Suprapubic skin (tissue), 4 donors: ENCODE results near the gene ARHGEF11. TPM values are rescaled to one million over a fixed set of nuclear protein-coding genes. Genes with fewer than 3 reads are reported as not detected.

Source experiments
- DNase-seq, 2 donors: peaks; one replicate each; pipeline ENCODE4 v3.0.0-alpha.2; 2019; ENCODE audit warnings: low spot score in 2 of 2
- H3K27ac ChIP-seq: fragments of 200-600 bp; sonication (generic); one replicate; pipeline ENCODE4 v1.5.1; 2019
- H3K27me3 ChIP-seq: fragments of 200-600 bp; sonication (generic); one replicate; pipeline ENCODE4 v1.5.1; 2019
- H3K36me3 ChIP-seq: fragments of 200-600 bp; sonication (generic); one replicate; pipeline ENCODE4 v1.5.1; 2019
- H3K4me1 ChIP-seq: fragments of 200-600 bp; sonication (generic); one replicate; pipeline ENCODE4 v1.5.1; 2019
- H3K4me3 ChIP-seq: fragments of 200-600 bp; sonication (generic); one replicate; pipeline ENCODE4 v1.5.1; 2019; ENCODE audit warnings: mild to moderate bottlenecking
- H3K9me3 ChIP-seq: fragments of 200-600 bp; sonication (generic); one replicate; pipeline ENCODE4 v1.5.1; 2019
- EP300 ChIP-seq: sonication (generic); formaldehyde crosslinking; IDR thresholded peaks from one replicate; pipeline ENCODE4 v1.6.1; 2017; ENCODE audit warnings: antibody characterized with exemption
- POLR2A ChIP-seq, 2 donors: fragments of 450-650 bp; IDR thresholded peaks; one replicate each; pipeline ENCODE4 v1.6.1; 2017; ENCODE audit warnings: antibody characterized with exemption in 2 of 2, mild to moderate bottlenecking in 2 of 2, moderate library complexity in 2 of 2
- POLR2AphosphoS5 ChIP-seq, 3 donors: sonication (generic); formaldehyde crosslinking; IDR thresholded peaks; one replicate each; pipeline ENCODE4 v1.6.1; 2017; ENCODE audit warnings: antibody characterized with exemption in 3 of 3
- WGBS: methylation state at CpG from one replicate; pipeline ENCODE4 v1.1.5; 2018; 5-methylcytosine and 5-hydroxymethylcytosine counted together
- total RNA-seq, 4 donors: library from RNA; depleted of rRNA; stranded (reverse); fragments of >200 nt; gene quantifications; one replicate each; pipeline ENCODE4 v1.1.0, GENCODE V29; 2016
- TF ChIP-seq, protein P1 (sequence below), 2 donors: fragments of 200-600 bp in 1 of 2; fragments of 450-650 bp in 1 of 2; sonication (generic) in 1 of 2; IDR thresholded peaks; one replicate each; pipeline ENCODE4 v1.5.1; 2016 to 2019; ENCODE audit warnings: antibody characterized with exemption in 2 of 2, mild to moderate bottlenecking in 1 of 2, moderate library complexity in 1 of 2

Gene ARHGEF11
- total RNA-seq, 4 donors from 2014 or later: 30.7 to 46.1 (median 40.3) TPM

- H3K27ac ChIP-seq: no peak overlapping the region
- no peak for TF ChIP-seq POLR2A (IDR thresholded peaks at IDR 0.05)
- no peak for TF ChIP-seq EP300
- TF ChIP-seq, protein P1, sequence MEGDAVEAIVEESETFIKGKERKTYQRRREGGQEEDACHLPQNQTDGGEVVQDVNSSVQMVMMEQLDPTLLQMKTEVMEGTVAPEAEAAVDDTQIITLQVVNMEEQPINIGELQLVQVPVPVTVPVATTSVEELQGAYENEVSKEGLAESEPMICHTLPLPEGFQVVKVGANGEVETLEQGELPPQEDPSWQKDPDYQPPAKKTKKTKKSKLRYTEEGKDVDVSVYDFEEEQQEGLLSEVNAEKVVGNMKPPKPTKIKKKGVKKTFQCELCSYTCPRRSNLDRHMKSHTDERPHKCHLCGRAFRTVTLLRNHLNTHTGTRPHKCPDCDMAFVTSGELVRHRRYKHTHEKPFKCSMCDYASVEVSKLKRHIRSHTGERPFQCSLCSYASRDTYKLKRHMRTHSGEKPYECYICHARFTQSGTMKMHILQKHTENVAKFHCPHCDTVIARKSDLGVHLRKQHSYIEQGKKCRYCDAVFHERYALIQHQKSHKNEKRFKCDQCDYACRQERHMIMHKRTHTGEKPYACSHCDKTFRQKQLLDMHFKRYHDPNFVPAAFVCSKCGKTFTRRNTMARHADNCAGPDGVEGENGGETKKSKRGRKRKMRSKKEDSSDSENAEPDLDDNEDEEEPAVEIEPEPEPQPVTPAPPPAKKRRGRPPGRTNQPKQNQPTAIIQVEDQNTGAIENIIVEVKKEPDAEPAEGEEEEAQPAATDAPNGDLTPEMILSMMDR (IDR thresholded peaks at IDR 0.05): no peak
- TF ChIP-seq POLR2AphosphoS5 (IDR thresholded peaks at IDR 0.05): no peak
Measured at GRCh38 chr1:156994277-156994676, 51.3 kb downstream of the ARHGEF11 start.

DNA sequence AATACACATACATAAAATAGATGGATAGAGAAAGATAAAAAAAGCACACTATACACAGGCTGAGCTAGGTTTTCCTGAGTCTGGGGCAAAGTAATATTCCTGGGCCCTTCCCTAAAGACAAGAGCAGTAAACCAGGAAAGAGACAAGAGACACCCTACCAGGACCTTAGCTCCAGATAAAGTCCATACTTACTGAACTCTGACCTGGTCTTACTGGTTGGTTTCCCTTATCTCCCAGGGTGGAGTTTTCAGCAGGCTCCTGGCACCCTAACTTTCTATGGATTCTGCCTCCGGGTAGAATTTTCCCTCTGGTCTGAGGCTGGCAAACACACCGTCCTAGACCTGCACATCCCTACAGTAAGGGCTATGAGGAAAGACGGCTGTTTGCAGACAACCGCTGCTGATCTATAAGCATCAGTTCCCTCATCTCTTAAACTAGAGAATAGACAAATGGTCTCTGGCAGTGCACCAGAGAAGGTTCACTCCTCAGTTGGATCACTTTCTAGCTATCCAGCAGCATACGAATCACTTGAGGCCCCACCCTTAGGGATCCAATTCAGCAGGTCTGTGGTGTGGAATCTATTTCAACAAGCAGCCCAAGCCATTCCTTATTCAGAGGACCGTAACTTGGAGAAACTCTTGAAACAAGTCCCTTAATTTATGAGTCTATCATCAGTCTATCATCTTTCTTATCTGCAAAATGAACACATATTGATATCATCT, 52.0 kb downstream of the ARHGEF11 start:
- H3K4me3 ChIP-seq: no peak overlapping the region
- peaks cover 5% of the 10 kb centered on the region for H3K36me3 ChIP-seq
- no peaks in the 10 kb centered on the region for H3K9me3 ChIP-seq
- no peaks in the 10 kb centered on the region for H3K27me3 ChIP-seq
- peaks cover 3% of the 10 kb centered on the region for H3K4me1 ChIP-seq
- DNase-seq: no peak
- WGBS: 83% methylated on average over 6 of the region's 6 CpGs
- H3K27ac ChIP-seq: no peak overlapping the region
- TF ChIP-seq POLR2AphosphoS5 (IDR thresholded peaks at IDR 0.05) (no peak), POLR2A (IDR thresholded peaks at IDR 0.05) (no peak), EP300 (no peak)
- TF ChIP-seq, protein P1 (IDR thresholded peaks at IDR 0.05): no peak

More at GRCh38 chr1:156994277-156994676, 51.3 kb downstream of the ARHGEF11 start:
- no peak for DNase-seq
- Histone ChIP-seq H3K4me3 (no peak overlapping the region), H3K36me3 (peaks cover 5% of the 10 kb centered on the region), H3K4me1 (peaks cover 3% of the 10 kb centered on the region), H3K27me3 (no peaks in the 10 kb centered on the region), H3K9me3 (no peaks in the 10 kb centered on the region)
- 54% methylated on average over 2 of the region's 2 CpGs for WGBS

DNA sequence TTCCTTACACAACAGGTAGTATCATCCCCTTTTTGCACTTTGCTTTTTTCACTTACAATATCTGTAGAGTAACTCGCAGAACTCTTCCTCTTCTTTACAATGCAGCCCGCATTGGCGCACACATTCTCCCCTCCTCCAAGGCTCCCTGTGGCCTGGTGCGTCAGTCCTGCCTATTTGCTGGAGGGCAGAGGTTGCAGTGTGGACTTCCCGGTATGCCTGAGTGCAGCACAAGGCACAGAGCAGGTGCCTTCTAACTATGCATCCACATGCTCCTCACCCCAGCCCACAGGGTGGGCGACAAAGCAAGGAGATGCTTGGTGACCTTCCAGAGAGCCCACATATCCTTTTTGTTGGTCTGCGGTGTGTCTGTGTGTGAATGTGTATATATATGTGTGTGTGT, 53.3 kb downstream of the ARHGEF11 start:
- no peak for DNase-seq
- no peak overlapping the region for H3K27ac ChIP-seq
- peaks cover 3% of the 10 kb centered on the region for H3K4me1 ChIP-seq
- TF ChIP-seq POLR2AphosphoS5 (IDR thresholded peaks at IDR 0.05) (no peak), EP300 (no peak), POLR2A (IDR thresholded peaks at IDR 0.05) (no peak)
- TF ChIP-seq, protein P1 (IDR thresholded peaks at IDR 0.05): no peak
- no peaks in the 10 kb centered on the region for H3K27me3 ChIP-seq
- H3K4me3 ChIP-seq: no peak overlapping the region
- 96% methylated on average over 7 of the region's 7 CpGs for WGBS
- H3K9me3 ChIP-seq: no peaks in the 10 kb centered on the region
- H3K36me3 ChIP-seq: peaks cover 5% of the 10 kb centered on the region

- H3K9me3 ChIP-seq: no peaks in the 10 kb centered on the region
Measured at GRCh38 chr1:156987715-156988114, 57.8 kb downstream of the ARHGEF11 start.

DNA sequence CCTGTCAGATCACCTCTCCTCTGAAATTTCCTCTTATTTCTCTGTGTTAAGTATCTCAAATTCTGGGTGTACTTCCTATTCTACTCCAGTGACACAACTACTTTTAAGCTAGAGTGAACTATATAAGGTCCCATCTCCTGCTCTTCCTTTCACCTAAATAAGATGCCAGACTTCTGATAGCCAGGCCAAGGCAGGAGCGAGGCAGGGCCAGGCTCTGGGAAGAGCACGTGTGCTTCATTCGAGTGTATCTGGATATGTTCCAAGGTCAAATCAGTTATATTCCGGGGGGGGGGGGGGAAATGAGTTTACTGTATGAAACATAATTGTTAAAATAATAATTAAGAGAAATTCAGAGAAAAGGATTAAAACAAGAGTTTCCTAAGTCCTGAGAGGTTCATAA, 65.0 kb downstream of the ARHGEF11 start:
- no peak for DNase-seq
- 60% methylated on average over 4 of the region's 4 CpGs for WGBS
- Histone ChIP-seq H3K4me3 (no peak overlapping the region), H3K4me1 (no peaks in the 10 kb centered on the region), H3K9me3 (no peaks in the 10 kb centered on the region), H3K27me3 (no peaks in the 10 kb centered on the region), H3K27ac (no peak overlapping the region), H3K36me3 (peaks cover 69% of the 10 kb centered on the region)
- no peak for TF ChIP-seq POLR2A (IDR thresholded peaks at IDR 0.05)
- no peak for TF ChIP-seq POLR2AphosphoS5 (IDR thresholded peaks at IDR 0.05)
- TF ChIP-seq, protein P1 (IDR thresholded peaks at IDR 0.05): no peak
- no peak for TF ChIP-seq EP300

More at GRCh38 chr1:156987715-156988114, 57.8 kb downstream of the ARHGEF11 start:
- no peak for TF ChIP-seq EP300
- TF ChIP-seq, protein P1 (IDR thresholded peaks at IDR 0.05): no peak
- no peak for TF ChIP-seq POLR2AphosphoS5 (IDR thresholded peaks at IDR 0.05)
- TF ChIP-seq POLR2A (IDR thresholded peaks at IDR 0.05): no peak
- Histone ChIP-seq H3K4me1 (no peaks in the 10 kb centered on the region), H3K4me3 (no peak overlapping the region), H3K27ac (no peak overlapping the region), H3K27me3 (no peaks in the 10 kb centered on the region), H3K36me3 (peaks cover 36% of the 10 kb centered on the region)
- 90% methylated on average over 6 of the region's 6 CpGs for WGBS
- no peak for DNase-seq
